OCI-M1 (cell line): Measurements from ENCODE around the gene PLD4.

Experiments
- DNase-seq: peaks from one replicate; lab custom pipeline; 2025; lab: John Stamatoyannopoulos, UW

PLD4 gene

GRCh38 chr14:104954746-104955395, 30.2 kb downstream of the PLD4 start:
- DNase-seq = no peak

DNA sequence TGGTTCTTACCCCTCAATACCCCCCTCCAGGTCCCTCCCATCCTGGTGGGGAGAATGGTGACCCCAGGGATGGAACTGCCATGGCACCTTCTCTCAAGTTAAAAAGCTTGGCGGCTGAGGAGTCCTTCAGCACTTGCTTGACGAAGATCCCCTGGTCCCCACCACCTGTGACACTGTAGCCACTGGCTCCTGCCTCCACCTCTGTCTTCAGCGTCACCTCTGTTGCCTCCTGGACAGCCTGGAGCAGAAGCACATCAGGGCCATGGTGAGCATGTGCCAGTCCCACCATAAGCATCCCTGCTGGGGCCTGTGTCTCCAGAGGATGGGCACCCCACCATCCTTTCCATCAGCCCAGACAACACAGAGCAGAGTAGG, 30.7 kb downstream of the PLD4 start:
- DNase-seq = no peak

DNA sequence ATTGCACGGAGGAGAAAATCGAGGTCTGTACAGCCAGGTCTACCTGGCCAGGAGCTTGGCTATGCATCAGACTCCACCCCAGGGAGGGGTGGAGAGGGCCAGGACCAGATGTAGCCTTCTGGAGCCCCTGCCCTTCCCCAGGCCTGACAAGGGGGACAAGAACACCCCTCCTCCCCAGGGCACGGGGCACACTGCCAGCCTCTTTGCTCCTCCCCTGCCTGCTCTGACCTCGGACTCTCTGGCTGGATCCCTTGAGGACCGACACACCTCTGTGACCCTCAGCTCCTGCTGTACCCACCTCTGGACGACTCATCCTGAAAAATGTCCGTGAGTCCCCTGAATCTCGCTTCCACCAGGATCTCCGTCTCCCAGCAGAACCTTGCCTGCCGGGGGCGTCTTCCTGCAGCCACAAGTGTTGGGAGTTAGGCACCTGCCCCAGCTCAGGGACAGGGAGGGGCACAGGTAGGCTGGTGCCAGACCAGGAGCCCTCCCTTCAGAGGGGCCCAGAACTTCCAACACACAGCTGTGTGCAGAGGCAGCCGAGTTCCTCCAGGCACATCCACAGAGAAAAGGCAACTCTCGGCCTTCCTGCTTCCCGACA, 31.7 kb downstream of the PLD4 start:
- DNase-seq = no peak

DNA sequence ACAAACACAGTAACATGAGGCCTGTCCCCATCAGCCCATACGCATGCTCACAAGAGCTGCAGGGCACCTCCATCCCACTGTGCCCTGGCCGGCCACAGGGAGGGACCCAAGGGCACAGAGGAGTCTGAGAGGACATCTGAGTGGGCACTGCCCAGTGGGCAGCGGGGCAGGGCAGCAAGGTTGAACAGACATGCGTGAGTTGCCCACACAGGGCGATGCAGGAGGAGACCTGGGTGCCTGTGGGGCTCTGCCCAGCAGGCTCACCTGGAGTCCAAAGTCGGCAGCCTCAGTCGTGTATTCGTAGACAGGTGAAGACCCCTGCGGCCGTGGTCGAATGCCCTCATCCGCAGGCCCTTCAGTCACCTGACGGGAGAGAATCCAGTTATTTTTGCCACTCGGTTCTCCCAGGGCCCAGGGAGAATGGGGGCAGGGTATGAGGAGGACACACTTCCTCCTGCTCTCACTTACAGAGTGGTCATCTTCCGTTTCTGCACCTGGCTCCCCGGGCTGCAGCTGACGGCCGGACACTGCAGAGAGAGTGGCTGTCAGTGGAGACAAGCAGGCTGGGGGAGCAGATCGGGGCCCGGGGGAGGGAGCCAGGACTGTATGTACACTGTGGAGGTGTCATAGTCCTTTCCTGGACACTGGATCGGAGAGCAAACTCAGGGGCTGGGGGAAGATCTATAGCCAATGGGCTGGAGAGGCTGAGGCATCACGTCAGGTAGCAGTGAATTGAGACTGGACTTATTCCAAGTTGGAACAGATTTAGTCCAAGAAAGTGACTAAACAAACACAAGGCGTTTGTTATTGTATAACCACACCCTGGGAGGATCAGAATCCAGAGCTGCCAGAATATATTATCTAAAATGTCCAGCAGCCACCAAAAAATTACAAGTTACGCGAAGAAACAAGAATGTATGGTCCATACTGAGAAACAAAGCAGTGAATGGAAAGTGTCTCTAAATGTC, 32.8 kb downstream of the PLD4 start:
- DNase-seq = no peak

GRCh38 chr14:104964546-104964945, 39.9 kb downstream of the PLD4 start:
- no peak for DNase-seq

DNA sequence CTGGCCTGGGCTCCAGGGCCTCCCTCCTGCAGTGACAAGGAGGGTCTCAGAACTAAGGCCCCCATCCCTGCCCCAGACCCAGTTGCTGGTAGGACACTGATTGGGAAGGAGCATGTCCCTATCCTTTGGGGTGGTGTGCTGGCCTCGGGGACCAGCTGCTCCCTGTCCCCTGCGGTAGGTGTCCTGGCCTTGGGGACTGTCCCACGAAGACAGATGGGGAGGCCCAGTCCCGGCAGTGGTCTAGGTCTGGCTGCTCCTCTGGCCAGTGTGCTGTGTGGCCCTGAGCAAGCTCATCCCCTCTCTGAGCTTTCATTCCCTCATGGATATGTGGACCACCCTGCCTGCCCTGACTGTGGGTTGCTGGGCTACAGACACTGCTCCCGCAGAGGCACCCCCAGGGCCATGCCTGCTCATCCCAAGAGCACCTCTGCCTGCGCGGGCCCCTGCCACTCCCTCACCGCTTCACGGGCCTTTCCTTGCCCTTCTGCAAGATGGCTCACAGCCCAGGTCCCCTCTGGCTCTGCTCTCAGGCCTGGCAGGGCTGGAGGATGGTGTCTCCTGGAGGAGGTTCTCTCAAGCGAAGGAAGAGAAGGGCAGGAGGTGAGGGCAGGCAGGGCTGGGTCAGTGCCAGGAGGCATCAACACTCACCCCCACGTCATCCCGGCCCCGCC, 41.0 kb downstream of the PLD4 start:
- DNase-seq = no peak

DNA sequence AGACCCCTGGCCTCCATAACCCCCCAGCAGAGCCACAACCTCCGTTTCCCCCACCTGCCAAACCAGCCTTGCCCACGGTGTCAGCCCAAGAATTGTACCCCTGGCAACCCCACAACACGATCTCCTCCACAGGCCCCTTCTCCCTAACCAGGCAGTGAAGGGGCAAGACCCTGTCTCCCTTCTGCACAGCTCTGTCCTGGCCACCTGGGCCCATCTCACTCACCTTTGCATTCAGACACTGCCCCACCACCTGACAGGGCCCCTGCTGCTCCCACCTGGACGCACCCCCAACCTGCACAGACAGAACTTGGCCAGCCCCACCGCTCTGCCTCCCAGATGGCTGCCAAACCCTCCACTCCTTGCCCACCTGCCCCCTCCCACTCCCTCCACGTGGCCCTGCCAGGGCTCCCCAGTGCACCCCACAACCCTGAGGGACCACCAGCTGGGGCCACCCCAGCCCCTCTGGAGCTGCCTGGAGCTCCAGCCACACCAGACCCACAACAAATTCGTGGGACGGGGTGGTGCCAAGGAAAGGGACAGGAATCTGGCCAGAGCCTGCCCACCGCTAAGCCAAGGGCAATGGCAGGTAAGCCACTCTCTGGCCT, 41.7 kb downstream of the PLD4 start:
- DNase-seq = no peak

DNA sequence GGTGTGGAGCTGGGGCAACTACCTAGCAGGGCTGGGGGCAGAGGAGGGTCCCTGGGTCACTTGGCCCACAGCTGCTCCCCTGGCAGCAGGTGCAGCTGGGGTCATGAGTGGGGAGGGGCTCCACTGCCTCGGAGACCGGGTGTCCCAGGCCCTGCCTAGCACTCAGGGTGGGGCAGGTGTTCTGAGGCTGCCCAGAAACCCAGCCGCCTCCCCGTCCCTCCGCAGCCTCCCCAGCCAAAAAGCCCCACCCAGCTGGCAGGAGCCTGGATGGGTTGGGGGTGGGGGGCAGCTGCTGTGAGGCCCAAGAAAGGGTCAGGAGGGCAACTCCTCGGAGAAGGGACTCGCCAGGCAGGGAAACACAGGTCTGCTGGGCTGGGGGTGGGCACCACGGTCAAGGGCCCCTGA, 42.3 kb downstream of the PLD4 start:
- no peak for DNase-seq

GRCh38 chr14:104967386-104968152, 42.9 kb downstream of the PLD4 start:
- no peak for DNase-seq

GRCh38 chr14:104968153-104968527, 43.5 kb downstream of the PLD4 start:
- DNase-seq = no peak

DNA sequence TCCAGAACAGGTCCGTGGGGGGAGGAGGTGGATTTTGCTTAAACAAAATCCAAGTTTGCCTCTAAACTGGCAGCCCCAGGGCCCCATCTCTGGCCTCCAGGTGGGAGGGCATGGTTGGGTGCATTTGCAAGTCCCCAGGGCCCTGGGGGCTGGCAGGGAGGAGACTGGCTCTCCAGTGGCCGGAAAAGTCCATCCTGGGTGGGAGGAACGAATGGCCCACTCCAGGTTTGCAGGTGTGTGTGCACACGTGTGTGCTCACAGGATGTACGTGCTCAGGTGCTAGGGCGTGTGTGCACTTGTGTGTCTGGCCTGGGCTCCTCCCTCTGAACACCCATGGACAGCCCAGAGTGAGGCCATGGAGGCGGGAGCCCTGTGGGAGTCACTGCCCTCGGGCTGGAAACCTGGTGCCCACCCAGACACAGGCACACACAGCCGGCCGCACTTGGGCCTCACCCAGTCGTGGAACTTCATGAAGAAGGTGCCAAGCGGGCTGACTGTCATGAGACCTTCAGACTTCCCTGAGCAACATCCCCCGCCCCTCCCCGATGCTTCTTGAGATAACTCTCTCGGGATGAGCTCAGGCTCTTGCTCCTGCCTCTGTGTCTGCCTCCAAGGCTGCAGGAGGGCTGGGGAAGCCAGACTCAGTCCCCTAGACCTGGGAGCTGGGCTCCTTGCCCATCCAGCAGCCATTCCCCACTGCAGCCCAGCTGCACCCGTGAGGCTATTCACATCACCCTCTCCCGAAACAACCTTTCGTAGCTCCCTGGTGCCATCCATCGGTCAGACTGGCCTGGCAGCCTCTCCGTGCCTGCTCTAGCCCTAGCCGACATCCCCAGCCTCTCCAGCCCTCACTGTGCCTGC, 44.1 kb downstream of the PLD4 start:
- DNase-seq = peak; percentile 2

DNA sequence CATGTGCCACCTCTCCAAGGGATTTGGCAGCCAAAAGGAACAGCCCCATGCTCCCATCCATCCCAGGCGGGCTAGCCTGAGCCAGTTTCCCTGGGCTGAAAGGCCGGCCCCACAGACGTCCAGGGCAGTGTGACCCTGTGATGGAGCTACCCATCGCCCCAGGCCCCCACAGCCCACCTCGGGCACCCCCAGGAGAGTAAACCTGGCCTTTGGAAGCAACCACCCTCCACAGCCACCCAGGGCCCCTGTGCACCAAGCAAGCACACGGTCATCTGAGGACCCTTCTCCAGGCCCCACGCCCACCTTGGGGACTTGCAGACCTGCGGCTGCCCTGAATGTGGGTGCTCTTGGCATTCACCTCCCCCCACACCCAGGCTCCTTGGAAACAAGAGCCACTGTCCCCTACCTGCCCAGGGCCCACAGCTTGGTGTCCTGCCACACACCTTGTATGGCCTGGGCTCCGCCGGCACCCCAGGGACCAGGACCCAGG, 45.1 kb downstream of the PLD4 start:
- DNase-seq = no peak

DNA sequence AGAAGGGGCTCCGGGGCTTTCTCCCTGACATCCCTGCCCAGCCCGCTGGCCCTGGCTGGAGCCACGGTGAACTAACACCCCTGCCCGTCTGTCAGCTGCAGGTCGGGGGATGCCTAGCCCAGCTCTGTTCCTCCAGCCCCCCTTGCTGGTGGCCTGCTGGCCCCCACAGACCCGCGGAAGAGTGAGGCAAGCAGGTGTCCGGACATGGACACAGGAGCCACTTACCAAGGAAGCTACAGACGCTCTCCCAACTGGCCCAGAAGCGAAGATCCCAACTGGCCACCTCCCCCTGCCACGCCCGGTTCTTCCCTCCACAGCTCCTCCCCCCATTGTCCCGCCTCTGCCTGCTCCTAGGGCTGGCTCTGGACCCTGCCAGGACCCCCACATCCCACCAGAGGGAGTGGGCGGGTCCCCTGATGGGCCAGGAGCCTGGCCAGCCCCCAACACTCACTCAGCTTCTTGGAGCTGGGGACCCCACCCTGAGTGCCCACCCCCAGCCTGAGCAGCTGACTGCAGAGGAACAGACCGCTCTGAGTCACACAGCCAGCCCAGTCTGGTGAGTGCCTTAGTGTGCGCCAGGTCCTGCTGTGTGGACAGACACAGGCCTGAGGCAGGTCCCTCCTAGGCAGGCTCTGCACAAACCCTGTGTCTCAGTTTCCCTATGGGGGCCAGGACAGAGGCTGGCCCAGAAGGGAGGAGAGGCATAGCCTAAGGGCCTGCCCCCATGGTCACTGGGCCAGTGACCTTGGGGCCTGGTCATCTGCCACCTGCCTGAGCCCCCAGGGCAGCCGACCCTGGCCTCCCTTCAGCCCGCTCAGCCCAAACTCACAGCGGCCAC, 45.8 kb downstream of the PLD4 start:
- no peak for DNase-seq

DNA sequence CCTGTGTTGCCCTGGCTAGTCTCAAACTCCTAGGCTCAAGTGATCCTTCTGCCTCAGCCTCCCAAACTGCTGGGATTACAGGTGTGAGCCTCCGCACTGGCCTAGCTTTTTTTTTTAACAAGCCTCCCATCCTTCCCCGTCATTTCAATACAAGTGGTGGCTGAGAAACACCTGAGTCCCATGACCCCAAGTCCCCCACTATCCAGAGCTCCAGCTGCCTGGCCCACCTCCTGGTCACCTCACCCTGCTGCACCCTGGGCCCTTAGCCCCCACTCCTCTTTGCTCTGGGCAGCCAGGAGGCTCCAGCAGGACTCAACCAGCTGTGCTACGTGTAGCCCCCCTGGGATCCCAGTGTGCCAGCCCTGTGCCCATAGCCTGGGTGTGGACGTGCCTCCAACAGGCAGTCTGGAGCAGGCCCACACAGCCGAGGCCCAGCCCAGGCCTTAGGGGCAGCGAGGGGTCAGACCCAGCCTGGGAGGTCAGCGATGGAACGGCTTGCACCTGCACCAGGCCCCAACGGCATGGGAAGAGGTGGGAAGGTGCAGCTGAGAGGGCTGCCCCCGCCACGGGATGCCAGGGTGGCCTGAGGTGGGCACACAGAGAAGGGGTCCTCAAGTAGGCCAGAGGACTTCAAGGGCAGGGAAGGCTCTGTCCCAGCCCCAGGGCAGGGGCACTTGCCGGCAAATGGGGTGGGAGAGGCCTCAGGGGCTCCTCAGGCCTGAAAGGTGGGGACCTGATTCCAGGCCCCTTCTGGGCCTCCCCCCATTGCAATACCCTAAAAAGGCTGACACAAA, 47.0 kb downstream of the PLD4 start:
- no peak for DNase-seq

DNA sequence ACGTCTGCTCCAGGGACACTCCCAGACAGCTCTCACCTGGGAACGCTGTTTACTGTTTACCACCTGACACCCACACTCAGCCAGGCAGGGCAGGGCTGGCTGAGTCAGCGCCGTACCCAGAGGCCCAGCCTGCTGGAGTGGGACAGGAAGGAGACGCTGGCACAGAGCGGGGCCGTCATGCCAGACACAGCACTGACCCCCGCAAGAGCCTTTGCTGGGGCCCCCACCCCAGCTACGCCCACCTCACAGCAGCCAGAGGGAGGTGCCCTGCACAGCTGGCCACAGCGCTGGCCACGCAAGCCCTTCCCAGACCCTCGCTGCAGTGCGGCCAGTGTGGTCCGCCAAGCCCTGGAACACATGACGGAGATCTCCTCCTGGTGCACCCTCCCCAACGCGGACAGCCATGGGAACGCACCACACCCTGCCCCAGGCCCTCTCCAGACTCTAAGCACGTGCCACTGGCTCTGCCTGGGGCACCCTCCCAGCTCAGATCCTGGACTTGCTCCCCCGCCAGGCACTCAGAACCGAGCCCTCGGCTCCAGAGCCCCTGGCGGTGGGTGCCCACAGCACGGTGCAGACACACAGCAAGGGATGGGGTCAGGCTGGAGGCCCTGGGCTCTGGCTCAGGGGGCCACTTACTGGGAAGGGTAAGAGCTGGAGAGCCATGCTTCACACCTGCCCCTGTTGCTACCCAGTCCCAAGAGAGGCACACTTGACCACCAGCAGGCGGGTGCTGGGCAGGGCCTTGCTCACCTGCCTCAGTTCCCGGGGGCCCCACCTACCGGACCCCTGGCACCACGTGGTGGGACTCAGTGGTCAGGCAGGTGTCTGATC, 47.8 kb downstream of the PLD4 start:
- no peak for DNase-seq

DNA sequence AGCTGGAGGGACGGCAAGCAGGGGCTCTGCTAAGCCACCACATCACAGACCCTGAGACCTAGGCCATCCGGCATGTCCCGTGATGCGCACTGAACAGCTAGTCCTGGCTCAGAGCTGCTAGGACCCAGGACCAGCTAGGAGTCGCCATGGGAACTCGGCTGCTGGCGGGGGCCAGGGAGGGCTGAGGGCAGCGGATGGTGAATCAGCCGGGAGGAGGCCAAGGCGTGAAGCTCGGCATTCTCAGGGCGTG, 48.4 kb downstream of the PLD4 start:
- DNase-seq = no peak

- no peak for DNase-seq
These were observed 48.9 kb downstream of the PLD4 start for GRCh38 chr14:104973385-104974145.
